Mesothelial cell of epicardium (in vitro differentiated cells): ENCODE results near the gene PSMG1. TPM values are rescaled to one million over a fixed set of nuclear protein-coding genes. Genes with fewer than 3 reads are reported as not detected.
A peak's percentile ranks its signal among the peaks of the same experiment; 100 is the strongest.

Experiments used
- DNase-seq, 2 experiments: peaks; one replicate each; pipeline ENCODE4 v3.0.0; 2021; ENCODE audit warnings: low spot score in 2 of 2; ENCODE audit not compliant: unreplicated experiment in 2 of 2
- H3K27ac Mint-ChIP-seq: 2 replicates; pipeline ENCODE4 v1.8.0; 2021; ENCODE audit warnings: mixed read lengths
- H3K27me3 Mint-ChIP-seq: 2 replicates; pipeline ENCODE4 v1.8.0; 2021; ENCODE audit warnings: low read depth, mixed read lengths
- H3K36me3 Mint-ChIP-seq: 2 replicates; pipeline ENCODE4 v1.8.0; 2021; ENCODE audit warnings: mixed read lengths
- H3K4me1 Mint-ChIP-seq: 2 replicates; pipeline ENCODE4 v1.8.0; 2021; ENCODE audit warnings: mixed read lengths
- H3K4me3 Mint-ChIP-seq: 2 replicates; pipeline ENCODE4 v1.8.0; 2021; ENCODE audit warnings: mild to moderate bottlenecking, moderate library complexity, mixed read lengths
- H3K9me3 Mint-ChIP-seq: 2 replicates; pipeline ENCODE4 v1.8.0; 2021; ENCODE audit warnings: mixed read lengths
- CTCF ChIP-seq: fragments of 200-600 bp; sonication (generic); IDR thresholded peaks from one replicate; pipeline ENCODE4 v1.5.0; 2021; ENCODE audit warnings: antibody characterized with exemption; ENCODE audit not compliant: unreplicated experiment
- total RNA-seq: library from RNA; stranded (reverse); gene quantifications from 3 replicates; pipeline ENCODE4 v1.2.1, GENCODE V29; 2021

Gene PSMG1
- total RNA-seq, 1 donor from 2014 or later, result 34.5 TPM

DNA sequence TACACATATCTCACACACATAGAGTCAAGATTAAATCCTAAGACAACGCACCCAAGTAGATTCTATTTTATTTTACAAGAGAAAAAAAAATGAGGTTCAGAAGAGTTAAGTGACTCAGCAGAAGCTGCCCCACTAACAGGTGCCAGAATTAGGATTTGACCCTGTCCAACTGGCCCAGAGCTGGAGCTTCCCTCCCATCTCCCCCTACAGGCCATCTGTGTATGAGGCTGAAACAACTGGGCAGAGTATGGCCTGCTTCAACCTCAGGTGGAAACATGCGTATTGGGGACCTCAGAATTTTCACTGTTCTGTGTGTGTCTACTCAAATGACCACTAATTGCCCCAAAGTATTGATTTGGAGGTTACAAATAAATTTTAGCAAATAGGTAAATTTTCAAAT lies 29.9 kb downstream of the PSMG1 start:
- no peaks in the 10 kb centered on the region for H3K27me3 Mint-ChIP-seq

DNA sequence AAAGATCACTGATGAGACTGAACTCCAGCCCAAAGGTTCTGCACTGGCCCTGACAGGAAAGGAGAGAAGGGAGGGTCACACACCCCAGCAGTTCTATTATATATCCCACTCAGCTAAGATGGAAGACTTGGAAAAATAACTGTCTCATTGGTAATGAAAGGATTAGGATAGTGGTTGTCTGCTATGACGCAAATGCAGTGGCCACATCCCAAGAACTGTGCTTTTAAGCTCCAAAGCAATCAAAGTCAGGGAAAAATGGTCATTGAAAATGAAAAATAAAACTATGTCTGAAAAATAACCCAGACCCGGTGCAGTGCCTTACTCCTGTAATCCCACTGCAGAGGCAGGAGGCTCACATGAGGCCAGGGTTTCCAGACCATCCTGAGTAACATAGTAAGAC lies 31.0 kb downstream of the PSMG1 start:
- no peaks in the 10 kb centered on the region for H3K36me3 Mint-ChIP-seq
- H3K9me3 Mint-ChIP-seq, result peaks cover 14% of the 10 kb centered on the region
- no peak for TF ChIP-seq CTCF
- no peaks in the 10 kb centered on the region for H3K27me3 Mint-ChIP-seq
- no peaks in the 10 kb centered on the region for H3K4me1 Mint-ChIP-seq
- H3K4me3 Mint-ChIP-seq, result no peak overlapping the region
- DNase-seq, result no peak
- no peak overlapping the region for H3K27ac Mint-ChIP-seq

More for the DNA sequence above, 29.9 kb downstream of the PSMG1 start:
- peak; percentile 29 for TF ChIP-seq CTCF
- Mint-ChIP-seq H3K36me3 (no peaks in the 10 kb centered on the region), H3K4me1 (no peaks in the 10 kb centered on the region), H3K27ac (no peak overlapping the region), H3K9me3 (peaks cover 13% of the 10 kb centered on the region), H3K4me3 (no peak overlapping the region)
- DNase-seq, result no peak

GRCh38 chr21:39150877-39151276 lies 32.4 kb downstream of the PSMG1 start:
- peaks cover 21% of the 10 kb centered on the region for H3K9me3 Mint-ChIP-seq
- H3K4me1 Mint-ChIP-seq, result no peaks in the 10 kb centered on the region
- H3K27ac Mint-ChIP-seq, result no peak overlapping the region
- H3K27me3 Mint-ChIP-seq, result no peaks in the 10 kb centered on the region
- no peak for TF ChIP-seq CTCF
- DNase-seq, result no peak
- H3K36me3 Mint-ChIP-seq, result peaks cover 2% of the 10 kb centered on the region
- H3K4me3 Mint-ChIP-seq, result no peak overlapping the region

- peaks cover 2% of the 10 kb centered on the region for H3K36me3 Mint-ChIP-seq
- no peak for TF ChIP-seq CTCF
- no peaks in the 10 kb centered on the region for H3K4me1 Mint-ChIP-seq
- H3K4me3 Mint-ChIP-seq, result no peak overlapping the region
- H3K27me3 Mint-ChIP-seq, result no peaks in the 10 kb centered on the region
- no peak for DNase-seq
- H3K27ac Mint-ChIP-seq, result no peak overlapping the region
- peaks cover 27% of the 10 kb centered on the region for H3K9me3 Mint-ChIP-seq
Observed at GRCh38 chr21:39150316-39150715, 32.9 kb downstream of the PSMG1 start.

- no peak for DNase-seq
- H3K36me3 Mint-ChIP-seq, result peaks cover 2% of the 10 kb centered on the region
- TF ChIP-seq CTCF, result no peak
- no peaks in the 10 kb centered on the region for H3K4me1 Mint-ChIP-seq
- no peak overlapping the region for H3K4me3 Mint-ChIP-seq
- no peaks in the 10 kb centered on the region for H3K27me3 Mint-ChIP-seq
- H3K9me3 Mint-ChIP-seq, result peaks cover 31% of the 10 kb centered on the region
- no peak overlapping the region for H3K27ac Mint-ChIP-seq
Observed at GRCh38 chr21:39149882-39150281, 33.4 kb downstream of the PSMG1 start.

GRCh38 chr21:39148975-39149374 lies 34.3 kb downstream of the PSMG1 start:
- Mint-ChIP-seq H3K4me3 (no peak overlapping the region), H3K4me1 (no peaks in the 10 kb centered on the region), H3K9me3 (peaks cover 30% of the 10 kb centered on the region), H3K27ac (no peak overlapping the region), H3K36me3 (peaks cover 2% of the 10 kb centered on the region), H3K27me3 (no peaks in the 10 kb centered on the region)
- no peak for TF ChIP-seq CTCF
- no peak for DNase-seq
